ENCODE results near the gene MOCOS. TPM values are rescaled to one million over a fixed set of nuclear protein-coding genes. Genes with fewer than 3 reads are reported as not detected.

Gene MOCOS
- total and polyA plus RNA-seq, 2 of the 13 experiments (the other 11 are each of a cell fraction or from before 2014, with no cell fraction given), result 7.7 to 15.4 TPM

GRCh38 chr18:36316246-36316645, 128.9 kb downstream of the MOCOS start:
- DNase-seq (ENCODE audit: low spot score), result no peak
- WGBS (ENCODE audit: low lambda C conversion rate), result 46% methylated on average over 2 of the region's 2 CpGs
- Histone ChIP-seq H3K4me2 (ENCODE audit: low read depth, low read length) (no peak overlapping the region), H2AFZ (ENCODE audit: low read length) (no peak overlapping the region), H3K4me1 (ENCODE audit: insufficient read depth, low read length) (no peaks in the 10 kb centered on the region), H3K4me3 (replicated peaks in 1 of 3; ENCODE audit: insufficient read depth in 1 of 3, low read depth in 2 of 3, low read length in 3 of 3) (no peak overlapping the region), H3K27me3 (ENCODE audit: control insufficient read depth in 1 of 2, insufficient read depth in 2 of 2, low read length in 2 of 2) (peaks cover 0 to 4% of the 10 kb centered on the region in 2 experiments; a peak in 2 of 5 replicates), H3K9me3 (ENCODE audit: low read length) (no peaks in the 10 kb centered on the region), H3K27ac (ENCODE audit: extremely low read length, insufficient read depth, low read length) (no peak overlapping the region), H3K36me3 (replicated peaks in 1 of 2; ENCODE audit: control insufficient read depth in 1 of 2, insufficient read depth in 2 of 2, low read length in 2 of 2) (no peaks in the 10 kb centered on the region), H3K9ac (ENCODE audit: insufficient read depth, low read depth, low read length) (no peak overlapping the region), H4K20me1 (ENCODE audit: insufficient read depth, low read length) (no peaks in the 10 kb centered on the region), H3K79me2 (ENCODE audit: insufficient read depth, low read length) (no peaks in the 10 kb centered on the region)
- ChIA-PET POLR2A (no interaction called here), CTCF (ENCODE audit: low intra/inter-chr PET ratio, low total read pairs) (no interaction called here)
- TF ChIP-seq WIZ (CRISPR knock-in tag; IDR thresholded peaks at IDR 0.05) (no peak), TGIF2 (CRISPR knock-in tag; IDR thresholded peaks at IDR 0.05) (no peak), ATF7 (IDR thresholded peaks at IDR 0.05) (no peak), ATF7 (CRISPR knock-in tag; IDR thresholded peaks at IDR 0.05) (no peak), PCBP2 (optimal IDR thresholded peaks at IDR 0.05; ENCODE audit: low read depth, low read length, poor library complexity, severe bottlenecking) (no peak), SNRNP70 (IDR thresholded peaks at IDR 0.05; ENCODE audit: low read depth, low read length) (no peak), GPN1 (CRISPR knock-in tag; IDR thresholded peaks at IDR 0.05; ENCODE audit: borderline replicate concordance) (no peak), JARID2 (CRISPR knock-in tag; IDR thresholded peaks at IDR 0.05; ENCODE audit: insufficient replicate concordance) (no peak), MXD3 (CRISPR knock-in tag; IDR thresholded peaks at IDR 0.05) (no peak), NR2C2 (CRISPR knock-in tag; IDR thresholded peaks at IDR 0.05; ENCODE audit: borderline replicate concordance) (no peak), ZNF615 (CRISPR knock-in tag; IDR thresholded peaks at IDR 0.05; ENCODE audit: borderline replicate concordance) (no peak), NCOA1 (CRISPR knock-in tag; IDR thresholded peaks at IDR 0.05) (no peak)
- in situ Hi-C loops (cut with HindIII; ENCODE audit: extremely low pct_ligation_motif_present, low pct_unique_long_range_greater_than_20kb), result no loop called here
- FAIRE-seq, result no peak
- BruUV-seq (replicated peaks), result no TSS peak
- ATAC-seq, result no peak
- intact Hi-C loops (cut with micrococcal nuclease; ENCODE audit: unreplicated experiment), result no loop called here

Other genes with a start within 250 kb of the MOCOS start
- 78.2 and 105 TPM in 2 replicates for gene RPRD1A, start 119.9 kb upstream of the MOCOS start, total RNA-seq (2016; rRNA removed; fragmentation: Illumina TruSeq; extraction: Trizol)
- gene RPRD1A, start 119.9 kb upstream of the MOCOS start, polyA plus RNA-seq (2011; rRNA removed), result 36.4 and 42.5 TPM in 2 replicates
- 30.6 and 41.7 TPM in 2 replicates for gene SLC39A6, start 58.2 kb upstream of the MOCOS start, total RNA-seq (2016; rRNA removed; fragmentation: Illumina TruSeq; extraction: Trizol)
- gene SLC39A6, start 58.2 kb upstream of the MOCOS start, polyA plus RNA-seq (2011; rRNA removed), result 53.5 and 59.2 TPM in 2 replicates
- 100 and 121 TPM in 2 replicates for gene ELP2, start 57.6 kb upstream of the MOCOS start, total RNA-seq (2016; rRNA removed; fragmentation: Illumina TruSeq; extraction: Trizol)
- gene ELP2, start 57.6 kb upstream of the MOCOS start, polyA plus RNA-seq (2011; rRNA removed), result 85.0 and 98.7 TPM in 2 replicates
- gene FHOD3, start 110.2 kb downstream of the MOCOS start, total RNA-seq (2016; rRNA removed; fragmentation: Illumina TruSeq; extraction: Trizol), result 0.07 TPM in 1 of 2 replicates, not detected in the other
- not detected in 2 replicates for gene FHOD3, start 110.2 kb downstream of the MOCOS start, polyA plus RNA-seq (2011; rRNA removed)